GM21786 (cell line): ENCODE data around the gene TACR1.
"Not testable (repeated sequence)": the region's sequence is repeated elsewhere in the genome, so short reads cannot be mapped to it uniquely, and the experiment has no call there.

Experiments used
- ATAC-seq: cut with Tn5 transposase; IDR thresholded peaks from one replicate; pipeline ENCODE4 v1.9.1; 2021; ENCODE audit not compliant: unreplicated experiment

Gene TACR1

GRCh38 chr2:75146606-75147332 lies 52.6 kb downstream of the TACR1 start:
- no peak for ATAC-seq

GRCh38 chr2:75146221-75146605 lies 53.1 kb downstream of the TACR1 start:
- not testable (repeated sequence) for ATAC-seq

GRCh38 chr2:75142081-75142480 lies 57.2 kb downstream of the TACR1 start:
- no peak for ATAC-seq

GRCh38 chr2:75140288-75140687 lies 59.0 kb downstream of the TACR1 start:
- no peak for ATAC-seq

GRCh38 chr2:75139171-75139570 lies 60.1 kb downstream of the TACR1 start:
- no peak for ATAC-seq

GRCh38 chr2:75138528-75138927 lies 60.8 kb downstream of the TACR1 start:
- ATAC-seq: no peak

- no peak for ATAC-seq
These were observed 63.4 kb downstream of the TACR1 start for GRCh38 chr2:75135776-75136400.

GRCh38 chr2:75134860-75135259 lies 64.5 kb downstream of the TACR1 start:
- no peak for ATAC-seq

GRCh38 chr2:75133621-75134570 lies 65.4 kb downstream of the TACR1 start:
- no peak for ATAC-seq

- ATAC-seq: no peak
These were observed 69.1 kb downstream of the TACR1 start for GRCh38 chr2:75130171-75130570.

- ATAC-seq: no peak
These were observed 75.4 kb downstream of the TACR1 start for GRCh38 chr2:75123876-75124275.

GRCh38 chr2:75113231-75113869 lies 86.0 kb downstream of the TACR1 start:
- ATAC-seq: no peak

GRCh38 chr2:75108937-75109482 lies 90.3 kb downstream of the TACR1 start:
- no peak for ATAC-seq

GRCh38 chr2:75102011-75102410 lies 97.3 kb downstream of the TACR1 start:
- no peak for ATAC-seq

GRCh38 chr2:75100801-75101151 lies 98.5 kb downstream of the TACR1 start:
- ATAC-seq: no peak

- no peak for ATAC-seq
These were observed 99.1 kb downstream of the TACR1 start for GRCh38 chr2:75100011-75100800.

- no peak for ATAC-seq
These were observed 99.8 kb downstream of the TACR1 start for GRCh38 chr2:75099521-75099922.

GRCh38 chr2:75098856-75099255 lies 100.5 kb downstream of the TACR1 start:
- ATAC-seq: no peak

- no peak for ATAC-seq
These were observed 101.5 kb downstream of the TACR1 start for GRCh38 chr2:75097831-75098230.

- ATAC-seq: no peak
These were observed 104.9 kb downstream of the TACR1 start for GRCh38 chr2:75094405-75094804.
